ENCODE results near the gene NR0B2.
"Not testable (repeated sequence)": the region's sequence is repeated elsewhere in the genome, so short reads cannot be mapped to it uniquely, and the experiment has no call there.

Gene NR0B2

GRCh38 chr1:26888231-26888630, 25.5 kb downstream of the NR0B2 start:
- no peak for DNase-seq

GRCh38 chr1:26887125-26887524, 26.6 kb downstream of the NR0B2 start:
- DNase-seq, result no peak

DNA sequence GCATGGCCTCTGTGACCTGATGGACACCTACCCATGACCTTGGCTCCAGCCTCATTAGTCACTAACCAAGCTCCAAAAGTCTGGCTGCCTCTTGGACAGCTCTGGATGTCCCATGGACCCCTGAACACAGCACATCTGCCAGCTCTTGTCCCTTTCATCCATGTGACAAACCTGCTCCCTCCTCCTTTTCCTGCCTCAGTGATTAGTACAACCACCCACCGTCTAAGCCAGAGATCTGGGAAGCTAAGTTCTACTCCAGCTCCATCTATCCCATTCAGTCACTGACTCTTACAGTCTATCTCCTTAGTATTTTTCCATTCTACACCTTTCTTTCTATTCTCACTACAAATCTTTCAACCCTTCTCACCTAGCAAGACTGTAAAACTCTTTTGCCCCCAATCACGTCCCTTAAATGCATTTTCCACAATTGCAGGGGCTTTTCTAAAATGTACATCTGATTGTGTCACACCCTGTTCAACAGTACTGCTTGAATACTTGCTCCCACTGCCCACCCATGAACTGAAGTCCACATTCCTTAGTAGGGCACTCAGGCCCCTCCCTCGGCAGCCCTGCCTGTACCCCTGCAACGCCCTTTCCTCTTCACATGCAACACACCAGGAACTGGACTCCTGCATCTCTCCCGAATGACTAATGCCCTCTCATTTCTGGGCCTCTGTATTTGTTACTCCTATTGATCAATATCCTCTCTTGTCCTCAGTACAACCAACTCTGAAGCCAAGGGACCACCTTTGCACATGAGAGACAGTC, 30.9 kb downstream of the NR0B2 start:
- DNase-seq, result no peak

DNA sequence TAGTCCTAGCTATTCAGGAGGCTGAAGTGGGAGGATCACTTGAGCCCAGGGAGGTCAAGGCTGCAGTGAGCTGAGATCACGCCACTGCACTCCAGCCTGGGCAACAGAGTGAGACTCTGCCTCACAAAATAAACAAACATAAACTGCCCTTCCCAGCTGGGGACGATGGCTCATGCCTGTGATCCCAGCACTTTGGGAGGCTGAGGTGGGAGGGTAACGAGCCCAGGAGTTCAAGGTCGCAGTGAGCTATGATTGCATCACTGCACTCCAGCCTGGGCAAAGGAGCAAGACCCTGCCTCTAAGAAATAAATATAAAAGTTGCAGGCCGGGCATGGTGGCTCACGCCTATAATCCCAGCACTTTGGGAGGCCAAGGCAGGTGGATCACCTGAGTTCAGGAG, 32.2 kb downstream of the NR0B2 start:
- not testable (repeated sequence) for DNase-seq

- DNase-seq, result no peak
These were observed 34.0 kb downstream of the NR0B2 start for GRCh38 chr1:26879793-26880192.

- DNase-seq, result no peak
These were observed 36.4 kb downstream of the NR0B2 start for GRCh38 chr1:26877326-26877725.

DNA sequence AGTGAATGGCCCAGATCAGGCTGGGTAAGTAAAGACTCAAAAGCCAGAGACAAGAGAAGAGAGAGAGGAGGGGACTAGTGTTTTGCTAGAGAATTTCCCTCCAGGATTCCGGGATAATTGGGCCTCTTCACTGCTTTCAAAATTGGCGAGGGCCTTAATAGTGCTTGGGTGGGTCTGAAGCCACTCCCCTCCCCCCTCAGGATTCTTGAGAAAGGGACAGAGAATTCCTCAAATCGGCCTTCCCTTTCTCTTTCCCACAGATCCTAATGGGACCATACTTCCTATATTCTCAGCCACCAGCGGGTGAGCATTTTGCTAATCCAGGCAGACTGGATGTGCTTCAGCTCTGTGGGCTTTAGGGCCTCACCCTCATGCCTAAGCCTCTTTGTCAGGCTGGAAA, 38.9 kb downstream of the NR0B2 start:
- DNase-seq, result no peak

GRCh38 chr1:26873097-26873496, 40.7 kb downstream of the NR0B2 start:
- DNase-seq, result not testable (repeated sequence)

GRCh38 chr1:26864610-26865480, 48.9 kb downstream of the NR0B2 start:
- peak; percentile 98 for DNase-seq

DNA sequence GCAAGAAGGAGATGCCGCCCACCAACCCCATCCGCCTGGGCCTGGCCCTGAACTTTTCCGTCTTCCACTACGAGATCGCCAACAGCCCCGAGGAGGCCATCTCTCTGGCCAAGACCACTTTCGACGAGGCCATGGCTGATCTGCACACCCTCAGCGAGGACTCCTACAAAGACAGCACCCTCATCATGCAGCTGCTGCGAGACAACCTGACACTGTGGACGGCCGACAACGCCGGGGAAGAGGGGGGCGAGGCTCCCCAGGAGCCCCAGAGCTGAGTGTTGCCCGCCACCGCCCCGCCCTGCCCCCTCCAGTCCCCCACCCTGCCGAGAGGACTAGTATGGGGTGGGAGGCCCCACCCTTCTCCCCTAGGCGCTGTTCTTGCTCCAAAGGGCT, 50.1 kb downstream of the NR0B2 start:
- DNase-seq, result no peak

DNA sequence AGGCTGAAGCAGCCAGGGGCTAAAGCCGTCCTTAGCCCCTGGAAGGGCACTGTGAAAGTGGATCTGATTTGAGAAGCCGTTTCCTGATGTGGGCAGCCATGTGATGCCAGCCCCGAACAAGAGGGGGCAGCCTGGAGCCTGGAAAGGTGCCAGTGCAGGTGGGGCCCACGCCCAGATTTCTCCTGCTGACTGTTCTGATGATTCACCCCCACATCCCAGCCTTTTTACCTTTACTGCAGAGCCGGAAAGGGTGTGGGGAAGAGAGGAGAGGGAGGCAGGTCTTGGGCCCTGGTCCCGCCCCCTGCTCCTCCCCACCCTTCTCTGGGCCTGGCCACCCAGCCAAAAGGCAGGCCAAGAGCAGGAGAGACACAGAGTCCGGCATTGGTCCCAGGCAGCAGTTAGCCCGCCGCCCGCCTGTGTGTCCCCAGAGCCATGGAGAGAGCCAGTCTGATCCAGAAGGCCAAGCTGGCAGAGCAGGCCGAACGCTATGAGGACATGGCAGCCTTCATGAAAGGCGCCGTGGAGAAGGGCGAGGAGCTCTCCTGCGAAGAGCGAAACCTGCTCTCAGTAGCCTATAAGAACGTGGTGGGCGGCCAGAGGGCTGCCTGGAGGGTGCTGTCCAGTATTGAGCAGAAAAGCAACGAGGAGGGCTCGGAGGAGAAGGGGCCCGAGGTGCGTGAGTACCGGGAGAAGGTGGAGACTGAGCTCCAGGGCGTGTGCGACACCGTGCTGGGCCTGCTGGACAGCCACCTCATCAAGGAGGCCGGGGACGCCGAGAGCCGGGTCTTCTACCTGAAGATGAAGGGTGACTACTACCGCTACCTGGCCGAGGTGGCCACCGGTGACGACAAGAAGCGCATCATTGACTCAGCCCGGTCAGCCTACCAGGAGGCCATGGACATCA, 50.7 kb downstream of the NR0B2 start, which contains the start of gene SFN:
Gene SFN, plus strand, starts transcription at position 369 of the 904 bp plus-strand sequence. Its CDS starts 64 bp downstream, at position 433.
- DNase-seq, result peak; percentile 62

- no peak for DNase-seq
These were observed 51.8 kb downstream of the NR0B2 start for GRCh38 chr1:26861889-26862378.
